Measurements from ENCODE around the gene POU5F1. TPM values are rescaled to one million over a fixed set of nuclear protein-coding genes. Genes with fewer than 3 reads are reported as not detected.
"Not testable (repeated sequence)": the region's sequence is repeated elsewhere in the genome, so short reads cannot be mapped to it uniquely, and the experiment has no call there.

The POU5F1 gene
- total RNA-seq, 2 experiments from 2014 or later: not detected

DNA sequence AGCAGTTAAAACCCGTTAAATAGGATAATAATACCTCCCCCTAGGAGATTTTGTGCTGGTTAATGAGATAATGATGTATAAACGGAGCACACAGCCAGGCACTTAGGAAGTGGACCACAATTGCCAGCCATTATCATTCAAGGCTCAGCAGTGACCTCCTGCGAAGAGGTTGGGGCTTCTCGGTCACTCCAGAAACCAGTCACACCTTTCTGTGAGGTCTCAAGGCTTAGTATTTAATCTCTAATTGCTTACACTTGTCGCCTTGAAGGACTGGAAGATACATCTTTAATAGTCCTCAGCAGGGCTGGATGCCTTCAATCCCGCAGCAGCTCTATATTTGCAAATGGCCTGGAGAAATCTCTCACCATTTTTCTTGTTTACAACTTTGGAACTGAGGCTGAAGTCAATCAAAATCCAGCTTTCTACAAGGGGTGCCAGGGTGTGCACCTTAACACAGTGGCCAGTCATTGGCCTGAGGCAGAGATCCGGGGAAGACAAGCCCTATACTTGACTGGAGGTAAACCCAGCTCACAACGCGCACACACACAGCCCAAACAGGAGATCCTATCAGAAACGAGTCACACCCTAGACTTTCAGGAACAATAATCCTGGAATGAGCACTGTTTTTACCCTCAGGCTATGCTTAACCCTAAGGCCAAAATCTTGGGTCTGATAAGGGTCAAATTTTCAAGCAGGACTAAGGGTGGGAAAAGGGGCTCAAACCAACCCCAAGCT is 1.2 kb downstream of the POU5F1 start:
- TF ChIP-seq, protein P1, sequence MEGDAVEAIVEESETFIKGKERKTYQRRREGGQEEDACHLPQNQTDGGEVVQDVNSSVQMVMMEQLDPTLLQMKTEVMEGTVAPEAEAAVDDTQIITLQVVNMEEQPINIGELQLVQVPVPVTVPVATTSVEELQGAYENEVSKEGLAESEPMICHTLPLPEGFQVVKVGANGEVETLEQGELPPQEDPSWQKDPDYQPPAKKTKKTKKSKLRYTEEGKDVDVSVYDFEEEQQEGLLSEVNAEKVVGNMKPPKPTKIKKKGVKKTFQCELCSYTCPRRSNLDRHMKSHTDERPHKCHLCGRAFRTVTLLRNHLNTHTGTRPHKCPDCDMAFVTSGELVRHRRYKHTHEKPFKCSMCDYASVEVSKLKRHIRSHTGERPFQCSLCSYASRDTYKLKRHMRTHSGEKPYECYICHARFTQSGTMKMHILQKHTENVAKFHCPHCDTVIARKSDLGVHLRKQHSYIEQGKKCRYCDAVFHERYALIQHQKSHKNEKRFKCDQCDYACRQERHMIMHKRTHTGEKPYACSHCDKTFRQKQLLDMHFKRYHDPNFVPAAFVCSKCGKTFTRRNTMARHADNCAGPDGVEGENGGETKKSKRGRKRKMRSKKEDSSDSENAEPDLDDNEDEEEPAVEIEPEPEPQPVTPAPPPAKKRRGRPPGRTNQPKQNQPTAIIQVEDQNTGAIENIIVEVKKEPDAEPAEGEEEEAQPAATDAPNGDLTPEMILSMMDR (IDR thresholded peaks at IDR 0.05): no peak
- H3K36me3 ChIP-seq (ENCODE audit: insufficient read depth, low read length): no peaks in the 10 kb centered on the region
- no peak for DNase-seq
- no peak for ATAC-seq (ENCODE audit: poor library complexity)
- CTCF ChIA-PET: no interaction called here
- H3K4me1 ChIP-seq (ENCODE audit: insufficient read depth, low read length): no peaks in the 10 kb centered on the region
- H3K9me3 ChIP-seq (ENCODE audit: control insufficient read depth in 1 of 2, insufficient read depth in 1 of 2, low read length in 2 of 2): no peaks in the 10 kb centered on the region
- no peak overlapping the region for H3K4me3 ChIP-seq (ENCODE audit: low read length)
- H3K27ac Mint-ChIP-seq: no peak overlapping the region
- no peaks in the 10 kb centered on the region for H3K36me3 Mint-ChIP-seq (ENCODE audit: low read depth)
- no peaks in the 10 kb centered on the region for H3K27me3 Mint-ChIP-seq
- H3K4me1 Mint-ChIP-seq (ENCODE audit: low read depth): no peaks in the 10 kb centered on the region
- H3K4me3 Mint-ChIP-seq: no peak overlapping the region
- no peaks in the 10 kb centered on the region for H3K9me3 Mint-ChIP-seq
- POLR2A ChIA-PET: no interaction called here
- intact Hi-C loops (cut with DNase I, micrococcal nuclease): no loop called here
- H3K27me3 ChIP-seq (ENCODE audit: control insufficient read depth in 1 of 2, insufficient read depth in 2 of 2, low read length in 2 of 2): no peaks in the 10 kb centered on the region
- no peak overlapping the region for H3K27ac ChIP-seq (ENCODE audit: low read depth in 1 of 2, low read length in 2 of 2)

DNA sequence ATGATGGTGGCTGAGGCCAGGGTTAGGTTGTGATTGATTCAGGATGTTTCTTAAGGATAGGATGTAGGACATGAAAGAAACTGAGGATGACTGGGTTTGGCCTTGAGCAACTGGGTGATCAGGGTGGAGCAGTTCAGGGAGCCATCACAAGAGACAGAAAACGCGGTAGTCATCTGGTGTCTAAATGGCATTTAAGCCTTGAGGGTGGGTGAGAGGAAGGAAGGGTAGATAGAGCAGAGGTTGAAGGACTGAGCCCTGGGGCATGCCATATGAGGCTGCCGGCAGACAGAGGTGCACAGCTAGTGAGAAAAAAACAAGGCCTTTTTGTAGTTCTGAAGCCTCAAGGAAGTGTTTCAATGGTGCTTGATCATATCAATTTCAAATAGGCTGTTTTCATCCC is 1.9 kb downstream of the POU5F1 start:
- Histone ChIP-seq H3K27ac (ENCODE audit: low read depth in 1 of 2, low read length in 2 of 2) (no peak overlapping the region), H3K27me3 (ENCODE audit: control insufficient read depth in 1 of 2, insufficient read depth in 2 of 2, low read length in 2 of 2) (no peaks in the 10 kb centered on the region), H3K4me1 (ENCODE audit: insufficient read depth, low read length) (no peaks in the 10 kb centered on the region), H3K4me3 (ENCODE audit: low read length) (no peak overlapping the region), H3K36me3 (ENCODE audit: insufficient read depth, low read length) (no peaks in the 10 kb centered on the region), H3K9me3 (ENCODE audit: control insufficient read depth in 1 of 2, insufficient read depth in 1 of 2, low read length in 2 of 2) (no peaks in the 10 kb centered on the region)
- DNase-seq (no peak), ATAC-seq (ENCODE audit: poor library complexity) (no peak)
- intact Hi-C loops (cut with DNase I, micrococcal nuclease): no loop called here
- Mint-ChIP-seq H3K36me3 (ENCODE audit: low read depth) (no peaks in the 10 kb centered on the region), H3K27ac (no peak overlapping the region), H3K4me1 (ENCODE audit: low read depth) (no peaks in the 10 kb centered on the region), H3K4me3 (no peak overlapping the region), H3K9me3 (no peaks in the 10 kb centered on the region), H3K27me3 (no peaks in the 10 kb centered on the region)
- TF ChIP-seq, protein P1 (IDR thresholded peaks at IDR 0.05): no peak
- POLR2A ChIA-PET: no interaction called here
- CTCF ChIA-PET: no interaction called here

DNA sequence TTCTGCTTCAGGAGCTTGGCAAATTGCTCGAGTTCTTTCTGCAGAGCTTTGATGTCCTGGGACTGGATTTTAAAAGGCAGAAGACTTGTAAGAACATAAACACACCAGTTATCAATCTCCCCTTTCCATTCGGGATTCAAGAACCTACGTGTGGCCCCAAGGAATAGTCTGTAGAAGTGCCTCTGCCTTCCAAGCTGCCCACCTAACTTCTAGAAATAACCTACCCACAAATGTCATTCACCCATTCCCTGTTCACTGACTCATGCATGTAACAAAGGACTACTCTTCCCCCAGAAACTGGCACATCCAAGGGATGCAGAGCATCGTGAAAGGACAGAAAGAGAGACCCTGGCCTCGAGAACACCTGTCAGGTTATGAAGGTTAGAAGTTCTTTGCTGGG is 4.5 kb downstream of the POU5F1 start:
- no peak overlapping the region for H3K27ac ChIP-seq (ENCODE audit: low read depth in 1 of 2, low read length in 2 of 2)
- ChIA-PET POLR2A (no interaction called here), CTCF (no interaction called here)
- no peak overlapping the region for H3K4me3 ChIP-seq (ENCODE audit: low read length)
- peaks cover 4% of the 10 kb centered on the region for H3K36me3 ChIP-seq (ENCODE audit: insufficient read depth, low read length)
- peaks cover 5% of the 10 kb centered on the region for H3K36me3 Mint-ChIP-seq (ENCODE audit: low read depth)
- H3K27me3 ChIP-seq (ENCODE audit: control insufficient read depth in 1 of 2, insufficient read depth in 2 of 2, low read length in 2 of 2): no peaks in the 10 kb centered on the region
- H3K4me1 ChIP-seq (ENCODE audit: insufficient read depth, low read length): no peaks in the 10 kb centered on the region
- TF ChIP-seq, protein P1 (IDR thresholded peaks at IDR 0.05): no peak
- intact Hi-C loops (cut with DNase I, micrococcal nuclease): no loop called here
- H3K9me3 Mint-ChIP-seq: no peaks in the 10 kb centered on the region
- H3K4me1 Mint-ChIP-seq (ENCODE audit: low read depth): no peaks in the 10 kb centered on the region
- no peaks in the 10 kb centered on the region for H3K27me3 Mint-ChIP-seq
- no peak overlapping the region for H3K27ac Mint-ChIP-seq
- no peak for DNase-seq
- H3K9me3 ChIP-seq (ENCODE audit: control insufficient read depth in 1 of 2, insufficient read depth in 1 of 2, low read length in 2 of 2): no peaks in the 10 kb centered on the region
- ATAC-seq (ENCODE audit: poor library complexity): no peak
- no peak overlapping the region for H3K4me3 Mint-ChIP-seq

DNA sequence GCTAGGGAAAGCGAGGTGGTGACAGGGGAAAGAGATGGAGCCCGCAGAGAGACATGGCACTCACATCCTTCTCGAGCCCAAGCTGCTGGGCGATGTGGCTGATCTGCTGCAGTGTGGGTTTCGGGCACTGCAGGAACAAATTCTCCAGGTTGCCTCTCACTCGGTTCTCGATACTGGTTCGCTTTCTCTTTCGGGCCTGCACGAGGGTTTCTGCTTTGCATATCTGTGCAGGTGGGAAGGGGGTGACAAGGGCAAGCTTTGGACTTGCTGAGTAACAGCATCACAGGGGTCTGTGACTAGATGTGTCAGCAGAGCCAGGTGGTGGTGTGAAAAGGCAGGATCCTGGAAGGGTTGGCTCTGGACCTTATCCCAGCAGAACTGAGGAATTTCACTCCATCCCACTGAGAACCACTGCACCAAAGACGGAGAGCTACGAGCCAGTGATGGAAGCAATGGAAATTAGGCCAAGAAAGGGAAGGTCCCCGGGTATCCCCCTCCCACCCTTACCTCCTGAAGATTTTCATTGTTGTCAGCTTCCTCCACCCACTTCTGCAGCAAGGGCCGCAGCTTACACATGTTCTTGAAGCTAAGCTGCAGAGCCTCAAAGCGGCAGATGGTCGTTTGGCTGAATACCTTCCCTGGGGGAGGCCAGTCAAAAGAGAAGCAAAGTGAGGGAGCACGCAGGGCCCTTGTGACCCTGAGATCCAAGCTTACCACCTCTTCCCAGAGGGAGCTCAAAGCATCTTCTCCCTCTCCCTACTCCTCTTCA is 5.2 kb downstream of the POU5F1 start:
- ChIA-PET POLR2A (interaction anchor here (0.7 kb wide), 1 partner anchor 104 kb away, joined by 3 read pairs; no protein-coding TSS in a partner anchor), CTCF (interaction anchor here (1.2 to 2.0 kb wide), 2 partner anchors 28 to 32 kb away, joined by 3 to 4 read pairs; no protein-coding TSS in a partner anchor)
- H3K4me3 ChIP-seq (ENCODE audit: low read length); H3K4me3 Mint-ChIP-seq; DNase-seq; intact Hi-C loops (cut with DNase I, micrococcal nuclease); H3K4me1 ChIP-seq (ENCODE audit: insufficient read depth, low read length); H3K36me3 ChIP-seq (ENCODE audit: insufficient read depth, low read length); ATAC-seq (ENCODE audit: poor library complexity); H3K9me3 ChIP-seq (ENCODE audit: control insufficient read depth in 1 of 2, insufficient read depth in 1 of 2, low read length in 2 of 2); H3K27me3 ChIP-seq (ENCODE audit: control insufficient read depth in 1 of 2, insufficient read depth in 2 of 2, low read length in 2 of 2); H3K27ac ChIP-seq (ENCODE audit: low read depth in 1 of 2, low read length in 2 of 2); H3K4me1 Mint-ChIP-seq (ENCODE audit: low read depth); H3K27me3 Mint-ChIP-seq; H3K36me3 Mint-ChIP-seq (ENCODE audit: low read depth); H3K27ac Mint-ChIP-seq; H3K9me3 Mint-ChIP-seq: not testable (repeated sequence)

DNA sequence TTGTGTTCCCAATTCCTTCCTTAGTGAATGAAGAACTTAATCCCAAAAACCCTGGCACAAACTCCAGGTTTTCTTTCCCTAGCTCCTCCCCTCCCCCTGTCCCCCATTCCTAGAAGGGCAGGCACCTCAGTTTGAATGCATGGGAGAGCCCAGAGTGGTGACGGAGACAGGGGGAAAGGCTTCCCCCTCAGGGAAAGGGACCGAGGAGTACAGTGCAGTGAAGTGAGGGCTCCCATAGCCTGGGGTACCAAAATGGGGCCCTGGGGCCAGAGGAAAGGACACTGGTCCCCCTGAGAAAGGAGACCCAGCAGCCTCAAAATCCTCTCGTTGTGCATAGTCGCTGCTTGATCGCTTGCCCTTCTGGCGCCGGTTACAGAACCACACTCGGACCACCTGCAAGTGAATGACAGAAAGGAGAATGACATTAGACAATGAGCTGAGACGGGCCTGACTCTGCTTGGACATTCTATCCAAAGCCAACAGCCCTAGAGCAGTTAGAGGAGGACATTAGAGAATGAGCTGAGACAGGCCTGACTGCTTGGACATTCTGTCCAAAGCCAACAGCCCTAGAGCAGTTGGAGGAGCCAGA is 5.9 kb downstream of the POU5F1 start:
- ATAC-seq (ENCODE audit: poor library complexity); H3K4me1 ChIP-seq (ENCODE audit: insufficient read depth, low read length); H3K4me3 Mint-ChIP-seq; H3K36me3 Mint-ChIP-seq (ENCODE audit: low read depth); H3K9me3 Mint-ChIP-seq; H3K27ac Mint-ChIP-seq; H3K9me3 ChIP-seq (ENCODE audit: control insufficient read depth in 1 of 2, insufficient read depth in 1 of 2, low read length in 2 of 2); H3K4me1 Mint-ChIP-seq (ENCODE audit: low read depth); DNase-seq; H3K27me3 Mint-ChIP-seq; H3K27ac ChIP-seq (ENCODE audit: low read depth in 1 of 2, low read length in 2 of 2); H3K36me3 ChIP-seq (ENCODE audit: insufficient read depth, low read length); H3K27me3 ChIP-seq (ENCODE audit: control insufficient read depth in 1 of 2, insufficient read depth in 2 of 2, low read length in 2 of 2); intact Hi-C loops (cut with DNase I, micrococcal nuclease); H3K4me3 ChIP-seq (ENCODE audit: low read length): not testable (repeated sequence)
- ChIA-PET POLR2A (interaction anchor here (0.7 kb wide), 1 partner anchor 105 kb away, joined by 3 read pairs; no protein-coding TSS in a partner anchor), CTCF (interaction anchor here (1.2 to 2.0 kb wide), 2 partner anchors 27 to 32 kb away, joined by 3 to 4 read pairs; no protein-coding TSS in a partner anchor)

Measured in CD4-positive, alpha-beta T cell (primary cell).